GM21390 (cell line): ENCODE measurements around the gene C1orf159.
A peak's percentile ranks its signal among the peaks of the same experiment; 100 is the strongest.

Experiments used
- ATAC-seq: cut with Tn5 transposase; IDR thresholded peaks from one replicate; pipeline ENCODE4 v1.9.1; 2021; ENCODE audit not compliant: unreplicated experiment

C1orf159 gene

GRCh38 chr1:1040004-1040991 is 75.6 kb downstream of the C1orf159 start:
- ATAC-seq = no peak

- ATAC-seq = no peak
Observed at GRCh38 chr1:1039145-1039910, 76.6 kb downstream of the C1orf159 start.

GRCh38 chr1:1038694-1039093 is 77.2 kb downstream of the C1orf159 start:
- no peak for ATAC-seq

- no peak for ATAC-seq
Observed at GRCh38 chr1:1037366-1038327, 78.2 kb downstream of the C1orf159 start.

- ATAC-seq = no peak
Observed at GRCh38 chr1:1035291-1035943, 80.5 kb downstream of the C1orf159 start.

GRCh38 chr1:1034439-1034781 is 81.5 kb downstream of the C1orf159 start:
- ATAC-seq = no peak

DNA sequence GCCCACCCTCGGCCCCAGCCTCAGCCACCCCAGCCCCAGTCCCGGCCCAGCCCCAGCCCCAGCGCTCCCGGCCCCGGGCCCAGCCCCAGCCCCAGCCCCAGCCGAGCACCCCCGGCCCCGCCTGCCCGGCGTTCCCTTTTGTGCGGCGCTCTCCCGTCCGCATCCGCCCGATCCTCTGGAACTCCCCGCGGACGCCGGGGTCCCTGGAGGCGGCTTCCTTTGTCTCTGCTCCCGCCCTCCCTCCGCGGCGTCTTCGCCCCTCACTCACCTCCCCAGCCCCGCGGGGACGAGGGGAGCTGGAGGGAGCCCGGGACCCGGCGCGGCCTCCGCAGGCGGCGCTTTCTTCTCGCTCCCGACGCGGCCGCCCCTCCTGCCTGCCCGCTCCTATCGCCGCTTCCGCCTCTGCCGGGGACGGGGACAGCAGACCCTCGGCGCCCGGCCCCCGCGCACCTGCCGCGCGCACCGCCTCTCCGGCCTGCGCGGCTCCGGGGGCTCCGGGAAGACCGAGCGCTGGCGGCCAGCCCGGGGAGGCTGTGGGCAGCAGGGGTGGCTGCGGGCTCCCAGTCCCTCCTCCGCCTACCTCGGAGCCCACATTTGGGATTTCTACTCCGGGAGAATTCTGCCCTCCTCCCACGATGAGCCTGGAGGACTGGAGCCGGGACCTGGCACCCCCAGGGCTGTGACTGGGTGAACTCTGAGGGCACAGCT is 82.0 kb downstream of the C1orf159 start:
- no peak for ATAC-seq

DNA sequence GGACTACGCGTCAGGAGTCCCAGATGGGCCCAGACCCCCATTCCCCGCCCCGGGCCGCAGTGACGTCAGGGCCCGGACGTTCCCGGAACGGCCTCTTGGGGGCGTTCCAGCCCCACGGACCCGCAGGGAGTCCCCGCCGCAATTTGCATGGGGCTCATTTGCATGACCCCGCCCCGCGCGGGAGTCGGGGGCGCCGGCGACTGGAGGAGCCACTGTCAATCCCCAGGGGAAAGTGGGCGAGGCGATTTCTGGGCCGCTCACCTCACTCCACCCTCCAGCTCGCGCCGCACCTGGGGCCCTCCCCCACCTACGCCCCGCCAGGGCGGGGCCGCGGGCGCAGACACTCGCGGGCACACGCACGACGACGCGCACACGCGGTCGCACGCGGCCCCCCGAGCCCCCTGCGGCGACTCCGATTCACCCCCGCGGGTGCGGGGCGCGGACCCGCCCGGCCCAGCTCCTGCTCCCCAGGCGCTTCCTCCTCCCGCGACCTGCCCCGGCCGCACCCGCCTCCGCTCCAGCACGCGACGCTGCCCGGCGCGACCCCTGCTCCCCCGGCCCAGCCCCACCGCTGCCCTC is 82.8 kb downstream of the C1orf159 start:
- ATAC-seq = peak; percentile 80

DNA sequence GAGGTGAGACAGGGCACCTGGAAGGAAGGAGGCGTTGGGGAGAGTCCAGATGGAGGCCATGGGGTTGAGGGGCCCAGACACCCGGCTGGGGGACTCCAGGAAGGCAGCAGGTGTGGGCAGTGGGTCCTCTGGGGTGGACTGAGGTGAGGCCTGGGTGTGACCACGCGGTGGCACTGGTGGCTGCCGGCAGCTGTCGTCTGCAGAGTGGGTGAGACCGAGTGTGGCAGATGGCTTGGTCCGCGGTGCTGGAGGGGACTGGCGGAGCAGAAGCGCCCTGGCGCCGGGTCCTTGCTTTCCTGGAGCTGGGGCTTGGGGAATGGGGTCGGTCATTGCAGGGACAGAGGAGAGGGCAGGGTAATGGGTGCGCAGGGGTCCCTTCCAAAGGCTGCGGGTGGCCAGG is 83.5 kb downstream of the C1orf159 start:
- ATAC-seq = no peak
